ENCODE data around the gene FAT1.

Gene FAT1

DNA sequence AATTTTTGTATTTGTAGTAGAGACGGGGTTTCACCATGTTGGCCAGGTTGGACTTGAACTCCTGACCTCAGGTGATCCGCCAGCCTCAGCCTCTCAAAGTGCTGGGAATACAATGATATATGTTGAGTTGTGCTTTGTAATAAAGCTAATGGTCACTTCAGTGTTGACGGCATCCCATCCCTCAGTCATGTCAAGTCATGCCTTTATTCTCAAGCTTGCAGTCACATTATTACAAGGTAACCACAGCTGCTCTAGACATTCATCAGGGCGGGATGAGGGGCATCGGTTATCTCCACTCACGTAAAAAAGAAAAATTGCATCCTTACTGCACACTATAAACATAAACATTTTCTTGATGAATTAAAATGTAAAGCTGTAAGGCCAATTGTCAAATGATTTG lies 12.8 kb upstream of the FAT1 start:
- no peak for TF ChIP-seq CTCF (IDR thresholded peaks at IDR 0.05; ENCODE audit: low read depth, low read length)
- no peak for DNase-seq (ENCODE audit: extremely low read depth, low read depth)

- no peak for TF ChIP-seq CTCF (IDR thresholded peaks at IDR 0.05; ENCODE audit: low read depth, low read length)
- DNase-seq (ENCODE audit: extremely low read depth, low read depth) = no peak
Observed at GRCh38 chr4:186734251-186734650, 10.6 kb upstream of the FAT1 start.

GRCh38 chr4:186733778-186734177 lies 10.1 kb upstream of the FAT1 start:
- DNase-seq (ENCODE audit: extremely low read depth, low read depth) = no peak
- no peak for TF ChIP-seq CTCF (IDR thresholded peaks at IDR 0.05; ENCODE audit: low read depth, low read length)

DNA sequence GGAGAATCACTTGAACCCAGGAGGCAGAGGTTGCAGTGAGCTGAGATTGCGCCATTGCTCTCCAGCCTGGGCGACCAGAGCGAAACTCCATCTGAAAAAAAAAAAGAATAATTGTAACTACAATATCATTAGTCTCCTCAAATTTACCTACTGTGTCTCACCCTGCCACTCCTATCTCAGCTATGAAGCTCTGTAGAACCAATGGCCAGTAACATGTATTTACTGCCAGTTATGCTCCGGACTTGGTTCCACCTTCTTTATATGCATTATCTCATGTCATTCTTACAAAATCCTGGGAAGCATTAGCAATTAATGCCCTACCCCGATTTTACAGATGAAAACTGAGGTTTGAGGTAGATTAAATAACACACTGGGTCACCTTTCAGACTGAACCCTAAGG lies 7.0 kb upstream of the FAT1 start:
- DNase-seq (ENCODE audit: extremely low read depth, low read depth) = no peak
- TF ChIP-seq CTCF (IDR thresholded peaks at IDR 0.05; ENCODE audit: low read depth, low read length) = no peak

DNA sequence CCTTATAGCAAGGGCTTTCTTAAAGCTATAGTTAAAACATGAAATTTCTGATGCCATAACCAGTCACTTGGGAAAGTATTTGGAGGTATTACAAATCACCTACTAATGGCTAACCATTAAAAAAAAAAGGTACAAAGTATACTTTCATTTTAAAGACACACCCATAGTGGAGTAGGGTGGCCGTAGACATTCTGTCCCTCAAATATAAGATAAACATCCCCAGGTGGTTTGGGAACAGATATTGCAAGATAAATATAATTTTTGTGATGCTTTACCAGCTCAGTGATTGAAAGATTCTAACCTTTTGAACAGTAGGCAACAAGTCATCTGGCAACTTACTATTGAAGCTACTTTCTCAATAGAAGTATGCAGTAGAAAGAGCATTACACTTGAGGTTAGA lies 6.2 kb upstream of the FAT1 start:
- TF ChIP-seq CTCF (IDR thresholded peaks at IDR 0.05; ENCODE audit: low read depth, low read length) = no peak
- DNase-seq (ENCODE audit: extremely low read depth, low read depth) = no peak

GRCh38 chr4:186728631-186729271 lies 5.1 kb upstream of the FAT1 start:
- no peak for DNase-seq (ENCODE audit: extremely low read depth, low read depth)
- no peak for TF ChIP-seq CTCF (IDR thresholded peaks at IDR 0.05; ENCODE audit: low read depth, low read length)

DNA sequence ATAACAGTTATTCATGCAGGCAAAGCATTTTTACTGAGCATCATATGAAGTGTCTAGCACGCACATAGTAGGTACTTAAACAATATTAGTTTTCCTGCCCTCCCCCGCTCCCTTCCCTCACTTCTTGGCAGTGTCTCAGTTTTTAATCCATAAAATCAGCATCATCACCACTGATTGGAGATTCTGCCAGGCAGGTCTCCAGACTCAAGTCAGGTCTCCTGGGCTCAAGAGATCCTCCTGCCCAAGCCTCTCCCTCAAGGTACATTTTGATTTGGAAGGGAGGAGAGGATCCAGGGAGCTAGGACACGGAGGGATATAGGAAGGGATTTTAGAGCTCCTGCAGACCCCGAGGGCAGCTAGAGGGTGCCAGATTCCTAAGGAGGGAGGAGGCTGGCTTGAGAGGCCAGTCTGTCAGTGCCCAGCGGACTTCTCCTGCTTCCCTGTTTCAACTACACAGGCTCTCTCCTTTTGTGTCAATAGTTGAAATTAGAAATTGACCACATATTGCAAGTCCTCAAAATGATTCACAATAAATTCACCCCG lies 4.4 kb upstream of the FAT1 start:
- no peak for TF ChIP-seq CTCF (IDR thresholded peaks at IDR 0.05; ENCODE audit: low read depth, low read length)
- no peak for DNase-seq (ENCODE audit: extremely low read depth, low read depth)
